Colonic mucosa (tissue), 4 donors: ENCODE results near the gene EDC3. TPM values are rescaled to one million over a fixed set of nuclear protein-coding genes. Genes with fewer than 3 reads are reported as not detected.

Experiments used
- DNase-seq: peaks from one replicate; pipeline ENCODE4 v3.0.0-alpha.2; 2020
- H3K27ac ChIP-seq: fragments of 200-600 bp; one replicate; pipeline ENCODE4 v1.8.0; 2021
- H3K27me3 ChIP-seq: fragments of 200-600 bp; one replicate; pipeline ENCODE4 v1.8.0; 2021
- H3K36me3 ChIP-seq: fragments of 200-600 bp; one replicate; pipeline ENCODE4 v1.8.0; 2021
- H3K4me1 ChIP-seq: fragments of 200-600 bp; one replicate; pipeline ENCODE4 v1.8.0; 2021; ENCODE audit warnings: mild to moderate bottlenecking
- H3K4me3 ChIP-seq: fragments of 200-600 bp; one replicate; pipeline ENCODE4 v1.8.0; 2021
- H3K9ac ChIP-seq, 2 donors: one replicate each; pipeline ENCODE4 v1.7.0; 2013; ENCODE audit warnings: control low read depth in 2 of 2, low read depth in 2 of 2, low read length in 2 of 2
- H3K9me3 ChIP-seq: fragments of 200-600 bp; one replicate; pipeline ENCODE4 v1.8.0; 2021
- intact Hi-C: fragments of 100-400 bp; cut with DNase I; formaldehyde crosslinking; loops from one replicate; pipeline ENCODE4 v1.14.1; 2022
- total RNA-seq, 2 donors: library from RNA; stranded (reverse); fragmentation: NEBNext Ultra II Directional in 1 of 2; extraction: Animal tissue kit (Norgen Biotek cat#: 25700) in 1 of 2; gene quantifications; one replicate each; pipeline ENCODE4 v1.2.1, GENCODE V29; 2021
- TF ChIP-seq, protein P1 (sequence below): fragments of 200-600 bp; IDR thresholded peaks from one replicate; pipeline ENCODE4 v1.8.0; 2022; ENCODE audit warnings: antibody characterized with exemption, mild to moderate bottlenecking
- donor health status: healthy.
- donor health status: DM: no; HTN: no; CAD: no.
- donor health status: DM: no; HTN: no; CAD: no.

The EDC3 gene
- total RNA-seq, 2 donors from 2014 or later, result 21.3 to 32.7 TPM

- TF ChIP-seq, protein P1, sequence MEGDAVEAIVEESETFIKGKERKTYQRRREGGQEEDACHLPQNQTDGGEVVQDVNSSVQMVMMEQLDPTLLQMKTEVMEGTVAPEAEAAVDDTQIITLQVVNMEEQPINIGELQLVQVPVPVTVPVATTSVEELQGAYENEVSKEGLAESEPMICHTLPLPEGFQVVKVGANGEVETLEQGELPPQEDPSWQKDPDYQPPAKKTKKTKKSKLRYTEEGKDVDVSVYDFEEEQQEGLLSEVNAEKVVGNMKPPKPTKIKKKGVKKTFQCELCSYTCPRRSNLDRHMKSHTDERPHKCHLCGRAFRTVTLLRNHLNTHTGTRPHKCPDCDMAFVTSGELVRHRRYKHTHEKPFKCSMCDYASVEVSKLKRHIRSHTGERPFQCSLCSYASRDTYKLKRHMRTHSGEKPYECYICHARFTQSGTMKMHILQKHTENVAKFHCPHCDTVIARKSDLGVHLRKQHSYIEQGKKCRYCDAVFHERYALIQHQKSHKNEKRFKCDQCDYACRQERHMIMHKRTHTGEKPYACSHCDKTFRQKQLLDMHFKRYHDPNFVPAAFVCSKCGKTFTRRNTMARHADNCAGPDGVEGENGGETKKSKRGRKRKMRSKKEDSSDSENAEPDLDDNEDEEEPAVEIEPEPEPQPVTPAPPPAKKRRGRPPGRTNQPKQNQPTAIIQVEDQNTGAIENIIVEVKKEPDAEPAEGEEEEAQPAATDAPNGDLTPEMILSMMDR, result no peak
- H3K36me3 ChIP-seq, result peaks cover 3% of the 10 kb centered on the region
- intact Hi-C loops, result no loop called here
- H3K27me3 ChIP-seq, result no peaks in the 10 kb centered on the region
- no peak overlapping the region for H3K27ac ChIP-seq
- no peaks in the 10 kb centered on the region for H3K4me1 ChIP-seq
- H3K9me3 ChIP-seq, result no peaks in the 10 kb centered on the region
- H3K4me3 ChIP-seq, result no peak overlapping the region
- no peak overlapping the region for H3K9ac ChIP-seq
- DNase-seq, result no peak
These were observed 102.7 kb downstream of the EDC3 start for GRCh38 chr15:74593122-74593521.

DNA sequence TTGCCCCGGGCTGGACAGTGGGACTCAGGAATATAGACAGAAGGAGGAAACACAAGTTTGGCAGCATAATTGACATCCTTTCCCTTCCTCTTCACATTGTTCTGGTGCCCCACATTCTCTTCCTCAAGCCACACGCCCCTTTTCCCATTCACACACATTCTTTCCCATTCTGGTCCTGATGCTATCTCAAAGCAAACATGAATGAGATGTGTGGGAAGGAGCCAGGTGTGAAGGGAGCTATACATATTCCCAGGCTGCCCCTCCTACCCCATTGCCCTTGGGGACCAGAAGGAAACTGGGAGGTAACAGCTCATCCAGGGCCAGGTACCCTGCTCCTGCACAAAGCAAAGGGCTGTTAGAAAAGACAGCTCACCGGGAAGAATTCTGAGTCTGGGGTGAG lies 103.6 kb downstream of the EDC3 start:
- TF ChIP-seq, protein P1, result no peak
- peaks cover 3% of the 10 kb centered on the region for H3K36me3 ChIP-seq
- no peak for DNase-seq
- no peak overlapping the region for H3K4me3 ChIP-seq
- H3K9me3 ChIP-seq, result no peaks in the 10 kb centered on the region
- H3K27me3 ChIP-seq, result no peaks in the 10 kb centered on the region
- no peaks in the 10 kb centered on the region for H3K4me1 ChIP-seq
- H3K9ac ChIP-seq, result no peak overlapping the region
- H3K27ac ChIP-seq, result no peak overlapping the region
- intact Hi-C loops, result no loop called here

GRCh38 chr15:74589826-74590225 lies 106.0 kb downstream of the EDC3 start:
- TF ChIP-seq, protein P1, result no peak
- intact Hi-C loops, result no loop called here
- no peak overlapping the region for H3K9ac ChIP-seq
- DNase-seq, result no peak
- peaks cover 3% of the 10 kb centered on the region for H3K36me3 ChIP-seq
- H3K4me1 ChIP-seq, result no peaks in the 10 kb centered on the region
- no peaks in the 10 kb centered on the region for H3K27me3 ChIP-seq
- no peak overlapping the region for H3K27ac ChIP-seq
- H3K9me3 ChIP-seq, result no peaks in the 10 kb centered on the region
- H3K4me3 ChIP-seq, result no peak overlapping the region

- Histone ChIP-seq H3K4me3 (no peak overlapping the region), H3K9me3 (no peaks in the 10 kb centered on the region), H3K27ac (no peak overlapping the region), H3K9ac (no peak overlapping the region), H3K36me3 (peaks cover 3% of the 10 kb centered on the region), H3K27me3 (no peaks in the 10 kb centered on the region), H3K4me1 (no peaks in the 10 kb centered on the region)
- intact Hi-C loops, result no loop called here
- no peak for DNase-seq
- TF ChIP-seq, protein P1, result no peak
These were observed 110.0 kb downstream of the EDC3 start for GRCh38 chr15:74585857-74586256.

- H3K36me3 ChIP-seq, result peaks cover 2% of the 10 kb centered on the region
- TF ChIP-seq, protein P1, result no peak
- no peak overlapping the region for H3K27ac ChIP-seq
- no peaks in the 10 kb centered on the region for H3K4me1 ChIP-seq
- no peak overlapping the region for H3K9ac ChIP-seq
- no peaks in the 10 kb centered on the region for H3K9me3 ChIP-seq
- DNase-seq, result no peak
- intact Hi-C loops, result no loop called here
- no peak overlapping the region for H3K4me3 ChIP-seq
- H3K27me3 ChIP-seq, result no peaks in the 10 kb centered on the region
These were observed 110.6 kb downstream of the EDC3 start for GRCh38 chr15:74585191-74585590.

- Histone ChIP-seq H3K4me3 (no peak overlapping the region), H3K36me3 (no peaks in the 10 kb centered on the region), H3K9me3 (no peaks in the 10 kb centered on the region), H3K27me3 (no peaks in the 10 kb centered on the region), H3K27ac (no peak overlapping the region), H3K9ac (no peak overlapping the region), H3K4me1 (no peaks in the 10 kb centered on the region)
- intact Hi-C loops, result no loop called here
- DNase-seq, result no peak
- TF ChIP-seq, protein P1, result no peak
These were observed 111.0 kb downstream of the EDC3 start for GRCh38 chr15:74584779-74585178.
